Superior temporal gyrus (tissue), 1 donor: ENCODE data around the gene ALDH1L1.

Source experiments
- DNase-seq: peaks from one replicate; pipeline ENCODE4 v3.0.0-alpha.2; 2016; ENCODE audit errors: extremely low spot score

ALDH1L1 gene

GRCh38 chr3:126194713-126195305 lies 14.4 kb upstream of the ALDH1L1 start:
- DNase-seq = no peak

- no peak for DNase-seq
These were observed 10.9 kb upstream of the ALDH1L1 start for GRCh38 chr3:126191246-126191645.

GRCh38 chr3:126187920-126188319 lies 7.5 kb upstream of the ALDH1L1 start:
- no peak for DNase-seq

- DNase-seq = no peak
These were observed 6.4 kb upstream of the ALDH1L1 start for GRCh38 chr3:126186749-126187148.

GRCh38 chr3:126186271-126186670 lies 5.9 kb upstream of the ALDH1L1 start:
- no peak for DNase-seq

- DNase-seq = no peak
These were observed 4.1 kb upstream of the ALDH1L1 start for GRCh38 chr3:126184465-126185000.

- no peak for DNase-seq
These were observed 976 bp upstream of the ALDH1L1 start for GRCh38 chr3:126181398-126181725.

- no peak for DNase-seq
These were observed 435 bp downstream of the ALDH1L1 start for GRCh38 chr3:126179825-126180476.

GRCh38 chr3:126170073-126170777 lies 10.2 kb downstream of the ALDH1L1 start:
- no peak for DNase-seq

- DNase-seq = no peak
These were observed 12.8 kb downstream of the ALDH1L1 start for GRCh38 chr3:126167566-126167965.

GRCh38 chr3:126166009-126166408 lies 14.4 kb downstream of the ALDH1L1 start:
- DNase-seq = no peak

GRCh38 chr3:126161309-126161708 lies 19.1 kb downstream of the ALDH1L1 start:
- DNase-seq = no peak

- DNase-seq = no peak
These were observed 19.9 kb downstream of the ALDH1L1 start for GRCh38 chr3:126160243-126161210.

GRCh38 chr3:126159476-126159875 lies 20.9 kb downstream of the ALDH1L1 start:
- no peak for DNase-seq

GRCh38 chr3:126158912-126159454 lies 21.4 kb downstream of the ALDH1L1 start:
- no peak for DNase-seq

GRCh38 chr3:126158016-126158911 lies 22.1 kb downstream of the ALDH1L1 start:
- DNase-seq = no peak

- no peak for DNase-seq
These were observed 23.2 kb downstream of the ALDH1L1 start for GRCh38 chr3:126157083-126157768.

GRCh38 chr3:126156468-126156867 lies 23.9 kb downstream of the ALDH1L1 start:
- DNase-seq = no peak

GRCh38 chr3:126155819-126156218 lies 24.6 kb downstream of the ALDH1L1 start:
- DNase-seq = no peak

GRCh38 chr3:126155280-126155640 lies 25.1 kb downstream of the ALDH1L1 start:
- no peak for DNase-seq
